ENCODE data around the gene TTC12. TPM values are rescaled to one million over a fixed set of nuclear protein-coding genes. Genes with fewer than 3 reads are reported as not detected.

Gene TTC12
- 6.9 and 9.1 TPM in 2 replicates for total RNA-seq (2014; rRNA removed; shearing (Covaris generic))

GRCh38 chr11:113314389-113315301, at the start of gene TTC12:
Gene TTC12 (plus strand): TSS chr11:113314583. CDS start chr11:113316258, 1,675 bp downstream.
- DNase-seq (ENCODE audit: low spot score), result peak; percentile 76

GRCh38 chr11:113265362-113265761, 49.0 kb upstream of the TTC12 start:
- DNase-seq (ENCODE audit: low spot score), result no peak

GRCh38 chr11:113267493-113267892, 46.9 kb upstream of the TTC12 start:
- no peak for DNase-seq (ENCODE audit: low spot score)

GRCh38 chr11:113269096-113269495, 45.3 kb upstream of the TTC12 start:
- no peak for DNase-seq (ENCODE audit: low spot score)

GRCh38 chr11:113269636-113270035, 44.7 kb upstream of the TTC12 start:
- DNase-seq (ENCODE audit: low spot score), result no peak

GRCh38 chr11:113270080-113270479, 44.3 kb upstream of the TTC12 start:
- DNase-seq (ENCODE audit: low spot score), result no peak

GRCh38 chr11:113271551-113272245, 42.7 kb upstream of the TTC12 start:
- DNase-seq (ENCODE audit: low spot score), result no peak

GRCh38 chr11:113272281-113272680, 42.1 kb upstream of the TTC12 start:
- DNase-seq (ENCODE audit: low spot score), result no peak

- DNase-seq (ENCODE audit: low spot score), result no peak
Measured at GRCh38 chr11:113272927-113273615, 41.3 kb upstream of the TTC12 start.

- DNase-seq (ENCODE audit: low spot score), result no peak
Measured at GRCh38 chr11:113273720-113274119, 40.7 kb upstream of the TTC12 start.

GRCh38 chr11:113274713-113275582, 39.4 kb upstream of the TTC12 start:
- DNase-seq (ENCODE audit: low spot score), result peak; percentile 3

- no peak for DNase-seq (ENCODE audit: low spot score)
Measured at GRCh38 chr11:113275602-113276001, 38.8 kb upstream of the TTC12 start.

GRCh38 chr11:113276466-113276865, 37.9 kb upstream of the TTC12 start:
- DNase-seq (ENCODE audit: low spot score), result no peak

- DNase-seq (ENCODE audit: low spot score), result no peak
Measured at GRCh38 chr11:113277907-113278306, 36.5 kb upstream of the TTC12 start.

GRCh38 chr11:113278481-113278880, 35.9 kb upstream of the TTC12 start:
- no peak for DNase-seq (ENCODE audit: low spot score)

GRCh38 chr11:113278925-113279324, 35.5 kb upstream of the TTC12 start:
- no peak for DNase-seq (ENCODE audit: low spot score)

GRCh38 chr11:113279591-113279990, 34.8 kb upstream of the TTC12 start:
- DNase-seq (ENCODE audit: low spot score), result no peak

- peak; percentile 2 for DNase-seq (ENCODE audit: low spot score)
Measured at GRCh38 chr11:113281052-113281725, 33.2 kb upstream of the TTC12 start.

- no peak for DNase-seq (ENCODE audit: low spot score)
Measured at GRCh38 chr11:113282898-113283437, 31.4 kb upstream of the TTC12 start.

GRCh38 chr11:113283881-113284280, 30.5 kb upstream of the TTC12 start:
- DNase-seq (ENCODE audit: low spot score), result no peak

All from A172 (cell line).